ENCODE data around the gene NCAPD3.
"Not testable (repeated sequence)": the region's sequence is repeated elsewhere in the genome, so short reads cannot be mapped to it uniquely, and the experiment has no call there.

Gene NCAPD3, protein sequence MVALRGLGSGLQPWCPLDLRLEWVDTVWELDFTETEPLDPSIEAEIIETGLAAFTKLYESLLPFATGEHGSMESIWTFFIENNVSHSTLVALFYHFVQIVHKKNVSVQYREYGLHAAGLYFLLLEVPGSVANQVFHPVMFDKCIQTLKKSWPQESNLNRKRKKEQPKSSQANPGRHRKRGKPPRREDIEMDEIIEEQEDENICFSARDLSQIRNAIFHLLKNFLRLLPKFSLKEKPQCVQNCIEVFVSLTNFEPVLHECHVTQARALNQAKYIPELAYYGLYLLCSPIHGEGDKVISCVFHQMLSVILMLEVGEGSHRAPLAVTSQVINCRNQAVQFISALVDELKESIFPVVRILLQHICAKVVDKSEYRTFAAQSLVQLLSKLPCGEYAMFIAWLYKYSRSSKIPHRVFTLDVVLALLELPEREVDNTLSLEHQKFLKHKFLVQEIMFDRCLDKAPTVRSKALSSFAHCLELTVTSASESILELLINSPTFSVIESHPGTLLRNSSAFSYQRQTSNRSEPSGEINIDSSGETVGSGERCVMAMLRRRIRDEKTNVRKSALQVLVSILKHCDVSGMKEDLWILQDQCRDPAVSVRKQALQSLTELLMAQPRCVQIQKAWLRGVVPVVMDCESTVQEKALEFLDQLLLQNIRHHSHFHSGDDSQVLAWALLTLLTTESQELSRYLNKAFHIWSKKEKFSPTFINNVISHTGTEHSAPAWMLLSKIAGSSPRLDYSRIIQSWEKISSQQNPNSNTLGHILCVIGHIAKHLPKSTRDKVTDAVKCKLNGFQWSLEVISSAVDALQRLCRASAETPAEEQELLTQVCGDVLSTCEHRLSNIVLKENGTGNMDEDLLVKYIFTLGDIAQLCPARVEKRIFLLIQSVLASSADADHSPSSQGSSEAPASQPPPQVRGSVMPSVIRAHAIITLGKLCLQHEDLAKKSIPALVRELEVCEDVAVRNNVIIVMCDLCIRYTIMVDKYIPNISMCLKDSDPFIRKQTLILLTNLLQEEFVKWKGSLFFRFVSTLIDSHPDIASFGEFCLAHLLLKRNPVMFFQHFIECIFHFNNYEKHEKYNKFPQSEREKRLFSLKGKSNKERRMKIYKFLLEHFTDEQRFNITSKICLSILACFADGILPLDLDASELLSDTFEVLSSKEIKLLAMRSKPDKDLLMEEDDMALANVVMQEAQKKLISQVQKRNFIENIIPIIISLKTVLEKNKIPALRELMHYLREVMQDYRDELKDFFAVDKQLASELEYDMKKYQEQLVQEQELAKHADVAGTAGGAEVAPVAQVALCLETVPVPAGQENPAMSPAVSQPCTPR (N-terminal part only)

DNA sequence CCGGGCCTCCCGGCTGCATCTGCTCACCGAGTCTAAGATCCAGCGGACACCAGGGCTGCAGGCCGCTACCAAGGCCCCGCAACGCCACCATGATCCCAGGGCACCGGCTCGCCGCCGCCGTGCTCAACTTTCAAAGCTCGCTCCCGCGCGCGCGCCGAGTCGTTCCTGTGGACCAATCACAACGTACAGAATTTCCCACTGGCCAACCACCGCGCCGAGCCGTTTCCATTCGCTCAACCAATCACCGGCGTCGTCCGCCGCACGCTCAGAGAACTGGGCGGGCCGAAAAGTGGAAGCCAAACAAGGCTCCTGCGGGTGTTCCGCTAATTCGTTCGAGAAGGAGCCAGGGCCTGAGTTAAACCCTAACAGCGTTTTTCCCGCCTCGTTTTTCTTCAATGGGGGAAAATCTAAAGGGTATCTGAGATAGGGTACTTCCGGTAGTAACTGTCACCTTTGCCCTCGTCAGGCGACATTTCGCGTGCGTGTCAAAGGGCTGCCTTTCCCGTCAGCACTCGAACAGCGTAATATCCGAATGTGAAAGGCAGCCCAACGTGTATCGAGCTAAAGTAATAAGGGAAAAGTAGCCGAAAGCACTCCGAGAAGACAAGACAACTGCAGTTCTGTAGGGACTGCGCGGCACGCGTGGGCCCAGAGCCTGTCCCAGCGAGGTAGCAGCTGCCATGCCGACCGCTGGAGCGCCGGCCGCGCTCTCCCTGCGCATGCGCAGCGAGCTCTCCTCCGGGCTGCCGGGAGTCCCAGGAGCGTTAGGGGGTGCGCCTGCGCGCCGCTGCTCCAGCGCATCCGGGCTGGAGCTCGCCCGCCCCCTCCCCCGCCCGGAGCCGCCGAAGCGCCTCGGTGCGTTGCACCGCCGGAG is at the start of gene NCAPD3, which contains the start of gene VPS26B:
Gene NCAPD3 (minus strand): TSS at position 132 of the 874 bp plus-strand sequence. CDS start 41 bp downstream, at position 91.
Gene VPS26B (plus strand): TSS at position 836 of the 874 bp plus-strand sequence. CDS start 452 bp downstream, outside the sequence.
- peak; percentile 92 to 99 (median 93) for DNase-seq

DNA sequence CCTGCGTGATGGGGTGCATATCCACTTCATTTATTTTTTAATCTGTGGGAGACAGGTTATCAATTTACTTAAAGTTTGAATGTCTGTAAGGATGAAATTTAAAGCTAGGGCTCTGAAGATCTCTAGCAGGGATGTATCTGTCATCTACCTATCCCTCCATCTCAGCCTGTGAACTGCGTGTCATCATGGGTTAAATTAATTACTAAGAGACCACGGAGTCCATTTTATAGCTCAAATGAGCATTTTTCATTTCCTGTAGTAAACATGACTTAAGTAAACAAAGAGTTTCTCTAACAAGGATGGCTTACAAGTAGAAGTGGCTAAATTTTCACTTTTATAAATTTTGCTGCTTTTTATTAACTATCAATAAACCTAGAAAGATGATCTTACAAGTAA is 49.5 kb upstream of the NCAPD3 start:
- DNase-seq, result no peak

DNA sequence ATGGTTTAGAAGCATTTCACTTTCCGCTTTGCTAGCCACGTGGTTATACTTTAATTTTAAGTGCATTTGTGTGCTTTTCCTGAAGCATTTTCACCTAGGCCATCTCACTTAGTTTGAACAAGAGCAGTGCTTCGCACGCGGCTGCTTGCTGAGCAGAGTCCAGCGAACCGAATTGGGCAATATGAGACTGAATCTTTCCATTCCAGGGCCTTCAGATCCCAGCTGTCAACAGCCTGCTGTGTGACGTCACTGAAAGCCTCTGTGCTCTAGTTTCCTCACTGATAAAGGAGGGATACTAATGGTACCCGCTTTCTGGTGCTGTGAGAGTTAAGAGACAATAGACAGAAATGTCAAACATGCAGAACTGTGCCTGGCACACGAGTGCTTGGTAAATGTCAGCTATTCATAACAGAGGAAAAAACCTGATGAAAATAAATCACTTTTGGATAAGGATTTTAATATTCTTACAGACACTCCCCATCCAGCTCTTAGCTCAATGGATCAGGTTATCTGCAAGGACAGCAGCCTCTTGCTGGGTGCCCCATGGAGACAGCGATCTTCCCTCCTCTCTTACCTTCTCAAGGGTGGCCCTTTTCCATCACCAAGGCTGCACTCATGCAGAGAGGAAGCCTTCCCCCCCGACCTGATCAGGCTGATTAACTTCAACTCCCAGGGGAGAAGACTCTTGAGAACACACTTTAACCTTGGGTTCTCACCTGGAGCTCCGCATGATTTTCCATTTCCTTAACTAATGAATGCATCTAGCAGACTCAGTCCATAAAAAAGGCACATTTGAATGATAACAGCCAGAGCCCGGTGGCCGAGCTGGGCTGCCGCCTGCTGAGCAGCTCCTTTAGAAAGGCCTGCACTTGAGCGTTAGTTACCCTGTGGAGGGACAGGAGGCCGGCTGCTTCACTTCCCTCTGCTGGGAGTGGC is 48.9 kb upstream of the NCAPD3 start:
- no peak for DNase-seq

DNA sequence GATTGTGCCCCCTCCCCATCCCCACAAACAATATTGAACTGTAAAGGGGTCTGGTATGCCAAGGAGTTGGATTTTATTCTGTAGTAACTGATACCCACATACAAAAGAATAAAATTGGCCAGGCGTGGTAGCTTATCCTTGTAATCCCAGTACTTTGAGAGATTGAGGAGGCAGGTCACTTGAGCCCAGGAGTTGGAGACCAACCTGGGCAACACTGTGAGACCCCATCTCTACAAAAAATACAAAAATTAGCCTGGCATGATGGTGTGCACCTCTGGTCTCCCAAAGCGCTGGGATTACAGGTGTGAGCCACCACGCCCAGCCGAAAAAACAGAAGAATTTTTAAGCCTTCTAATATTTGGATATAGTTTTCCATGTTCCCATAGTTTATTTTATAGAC is 48.2 kb upstream of the NCAPD3 start:
- no peak for DNase-seq

DNA sequence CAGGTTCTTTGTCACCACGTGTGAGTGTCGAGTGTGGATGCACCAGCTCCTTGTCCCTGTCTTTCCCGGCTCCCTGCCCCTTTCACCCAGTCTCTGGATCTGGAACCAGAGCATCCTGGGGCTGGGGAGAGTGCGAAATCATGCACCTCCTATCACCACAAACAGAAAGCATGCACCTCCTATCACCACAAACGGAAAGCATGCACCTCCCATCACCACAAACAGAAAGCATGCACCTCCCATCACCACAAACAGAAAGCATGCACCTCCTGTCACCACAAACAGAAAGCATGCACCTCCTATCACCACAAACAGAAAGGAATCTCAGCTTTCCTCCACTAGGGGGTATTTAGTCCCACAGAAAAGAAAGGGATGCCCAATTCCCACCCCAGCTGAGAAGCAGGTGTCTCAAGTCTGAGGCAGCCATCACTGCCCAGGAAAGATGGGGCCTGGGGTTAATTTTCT is 46.5 kb upstream of the NCAPD3 start:
- DNase-seq, result peak in 3 of 6 experiments; percentile 21 to 41 (median 35)

DNA sequence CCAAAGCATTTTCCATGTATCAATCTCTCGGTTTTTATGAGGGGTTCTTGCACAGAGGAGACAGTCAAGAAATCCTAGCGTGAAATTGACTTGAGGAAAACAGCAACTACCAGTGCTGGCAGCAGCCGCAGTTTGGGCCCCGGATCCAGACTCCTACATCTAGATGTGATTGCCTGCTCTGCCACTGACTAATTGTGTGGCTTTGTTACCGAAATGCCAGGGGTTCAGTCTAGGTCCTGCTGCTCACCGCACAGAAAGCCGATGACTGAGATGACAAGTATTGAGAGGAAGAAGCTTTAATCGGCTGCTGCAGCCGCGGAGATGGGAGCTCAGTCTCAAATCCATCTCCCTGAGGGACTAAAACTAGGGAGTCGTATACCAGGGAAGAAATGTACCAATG is 44.2 kb upstream of the NCAPD3 start:
- DNase-seq, result no peak

DNA sequence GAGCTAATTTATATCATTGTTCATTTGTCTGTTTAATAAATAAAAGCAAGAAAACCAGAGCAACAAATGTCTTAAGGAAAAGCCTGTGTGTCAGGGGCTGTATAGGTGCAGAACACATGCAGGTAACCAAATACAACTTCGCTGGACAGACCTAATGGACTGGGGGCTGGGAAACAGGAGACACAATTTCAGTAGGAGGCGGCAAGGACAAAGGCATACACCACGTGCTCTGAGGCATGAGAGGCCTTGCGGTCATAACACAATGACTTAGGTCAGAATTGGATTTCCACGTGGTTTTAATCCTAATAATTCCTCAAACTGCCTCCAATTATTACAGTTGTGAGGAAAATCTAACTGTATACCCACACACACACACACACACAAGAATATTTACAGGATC is 43.7 kb upstream of the NCAPD3 start:
- DNase-seq, result no peak

DNA sequence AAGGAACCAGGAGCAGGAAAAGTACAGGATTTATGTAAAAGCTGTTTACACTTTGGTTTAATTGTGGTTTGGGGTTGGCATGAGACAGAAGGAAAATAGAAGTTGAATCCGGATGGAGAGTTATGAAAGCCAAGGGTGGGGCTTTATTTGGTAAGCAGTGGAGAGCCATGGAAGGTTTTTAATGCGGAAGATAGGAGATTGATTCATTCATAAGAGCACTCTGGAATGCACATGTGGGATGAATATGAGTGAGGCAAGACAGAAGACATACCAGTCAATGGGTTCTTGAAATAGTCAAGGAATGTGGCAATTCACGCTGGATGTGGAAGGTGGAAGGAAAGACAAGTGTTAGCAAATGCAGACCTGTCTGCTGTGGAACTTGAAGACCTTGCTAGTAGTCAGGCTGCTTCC is 43.1 kb upstream of the NCAPD3 start:
- no peak for DNase-seq

DNA sequence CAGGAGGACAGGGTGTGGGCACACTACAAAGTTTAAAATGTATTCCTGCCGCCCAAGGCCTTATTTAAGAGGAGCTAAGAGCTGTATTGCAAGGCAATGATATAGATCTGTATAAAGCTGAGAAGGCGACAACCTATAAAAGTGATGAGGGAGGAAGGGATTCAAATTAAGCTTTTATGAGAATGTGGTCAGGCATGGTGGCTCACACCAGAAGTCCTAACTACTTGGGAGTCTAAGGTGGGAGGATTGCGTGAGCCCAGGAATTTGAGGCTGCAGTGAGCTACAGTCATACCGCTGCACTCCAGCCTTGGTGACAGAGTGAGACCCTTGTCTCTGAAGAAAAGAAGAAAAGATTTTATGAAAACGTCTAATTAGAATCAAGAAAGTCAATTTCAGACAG is 42.7 kb upstream of the NCAPD3 start:
- DNase-seq, result no peak

DNA sequence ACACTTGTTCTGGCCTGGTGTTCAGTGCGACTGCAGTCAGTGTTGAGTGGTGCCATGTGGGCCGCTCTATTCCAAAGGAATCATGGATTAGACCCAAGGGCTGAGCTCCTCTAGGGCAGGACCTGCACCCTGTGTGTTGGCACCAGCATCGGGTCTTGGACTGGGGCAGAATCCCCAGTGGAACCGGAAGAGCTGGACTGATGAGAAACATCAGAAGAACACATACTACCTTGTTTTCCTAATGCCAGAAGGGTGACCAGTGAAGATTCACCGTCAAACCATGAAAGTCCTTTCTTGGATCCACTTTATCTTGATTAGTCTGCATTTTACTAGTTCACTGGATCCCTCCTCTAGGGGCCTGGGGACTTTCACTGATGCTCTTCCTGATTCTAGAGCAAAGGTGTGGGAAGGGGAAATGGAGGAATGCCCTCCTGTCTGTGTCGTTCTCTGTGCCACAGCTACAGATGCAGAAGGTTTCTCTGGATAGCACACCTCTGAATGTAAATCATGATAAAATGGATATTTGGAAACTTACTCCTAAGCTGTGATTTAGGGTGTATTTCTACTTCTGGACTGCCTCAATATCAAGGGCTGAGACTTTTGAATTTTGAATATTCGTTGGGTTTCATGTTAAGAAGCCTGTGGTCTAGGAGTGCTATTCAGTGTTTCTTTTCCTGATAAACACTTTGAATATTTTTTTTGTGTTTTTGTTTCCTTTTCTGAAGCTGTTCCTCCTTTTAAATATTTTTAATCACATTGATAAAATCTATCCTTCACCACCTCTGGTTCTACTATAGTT is 41.4 kb upstream of the NCAPD3 start:
- DNase-seq, result no peak

DNA sequence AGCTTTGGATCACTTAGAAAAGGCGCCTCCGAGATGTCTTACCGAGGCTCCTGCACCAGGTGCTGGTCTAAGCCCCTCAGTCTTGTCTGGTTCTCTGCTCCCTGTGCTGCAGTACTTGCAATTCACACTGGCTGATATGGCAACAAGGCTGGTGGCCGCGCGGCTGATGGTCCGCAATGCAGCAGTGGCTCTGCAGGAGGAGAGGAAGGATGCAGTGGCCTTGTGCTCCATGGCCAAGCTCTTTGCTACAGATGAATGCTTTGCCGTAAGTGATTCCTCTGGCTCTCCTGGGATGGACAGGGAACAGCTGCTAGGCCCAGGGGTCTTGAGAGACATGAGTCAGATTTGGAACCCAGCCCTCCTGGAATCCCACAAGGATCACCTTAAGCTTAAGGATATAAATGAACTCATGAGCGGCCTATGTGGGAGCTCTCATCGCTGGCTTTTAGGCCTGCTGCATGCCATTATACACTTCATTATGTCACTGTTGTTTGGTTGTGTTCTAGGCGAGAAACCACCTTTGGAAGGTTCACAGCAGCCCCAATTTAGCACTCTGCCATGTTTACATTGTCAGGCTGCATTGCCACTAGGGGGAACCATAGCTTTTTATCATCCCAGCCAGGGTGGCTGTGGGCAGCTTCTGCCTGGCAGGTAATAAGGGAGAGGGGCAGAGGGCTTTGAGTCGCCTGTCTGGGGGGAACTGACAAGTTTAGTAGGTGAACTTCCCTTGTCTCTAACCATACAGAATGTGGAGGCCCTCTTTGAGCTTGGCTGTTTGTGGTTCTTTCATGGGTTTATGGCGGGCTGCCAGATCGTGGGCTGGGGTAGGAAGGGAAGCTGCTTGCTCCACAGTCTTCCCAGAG is 38.1 kb upstream of the NCAPD3 start:
- peak in 5 of 6 experiments; percentile 8 to 47 (median 13) for DNase-seq

DNA sequence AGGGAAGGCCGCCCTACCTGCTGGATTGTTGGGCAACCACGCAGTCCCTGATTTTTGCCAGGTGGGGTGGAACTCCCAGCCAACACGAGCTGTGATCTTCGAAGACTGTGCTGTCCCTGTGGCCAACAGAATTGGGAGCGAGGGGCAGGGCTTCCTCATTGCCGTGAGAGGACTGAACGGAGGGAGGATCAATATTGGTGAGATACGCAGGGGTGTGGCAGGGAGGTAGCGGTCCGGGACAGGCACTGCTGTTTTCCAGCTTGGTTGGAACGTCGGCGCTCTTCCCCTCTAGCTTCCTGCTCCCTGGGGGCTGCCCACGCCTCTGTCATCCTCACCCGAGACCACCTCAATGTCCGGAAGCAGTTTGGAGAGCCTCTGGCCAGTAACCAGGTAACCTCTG is 37.2 kb upstream of the NCAPD3 start:
- DNase-seq, result no peak

DNA sequence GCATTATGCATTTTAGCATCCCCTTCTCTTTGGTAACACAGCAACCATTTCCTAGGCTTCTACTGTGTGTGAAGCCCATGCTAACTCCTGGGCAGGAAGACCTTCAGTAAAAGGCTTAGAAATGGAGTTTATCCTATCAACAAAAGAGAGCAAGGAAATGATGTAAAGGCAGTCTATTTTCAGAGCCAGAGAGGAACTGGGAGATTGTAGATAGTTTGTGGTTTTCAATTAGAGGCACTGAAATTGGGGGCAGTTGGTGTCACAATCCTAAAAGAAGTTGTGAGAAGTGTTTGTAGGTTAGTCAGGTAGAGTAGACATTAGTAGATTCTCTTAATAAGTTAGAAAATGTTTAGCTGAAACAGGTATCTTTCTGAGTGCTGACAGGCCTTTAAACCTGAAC is 36.7 kb upstream of the NCAPD3 start:
- DNase-seq, result no peak

DNA sequence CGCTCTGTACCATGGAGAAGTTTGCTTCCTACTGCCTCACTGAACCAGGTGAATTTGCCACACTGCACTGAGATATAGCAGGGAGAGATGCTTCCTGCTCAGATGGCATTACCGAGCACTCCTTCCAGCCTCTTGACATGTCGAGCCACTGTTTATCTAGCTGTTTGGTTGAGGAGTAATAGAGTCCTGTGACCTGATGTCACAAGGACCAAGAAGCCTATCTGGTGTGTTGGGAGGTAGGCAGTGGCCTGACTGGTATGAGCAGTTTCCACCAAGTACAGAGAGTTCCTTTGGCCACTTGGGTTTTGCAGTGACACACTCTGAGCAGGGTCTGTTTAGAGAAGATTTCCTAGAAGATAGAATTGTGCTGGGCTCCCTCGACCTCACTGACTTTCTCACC is 34.8 kb upstream of the NCAPD3 start:
- DNase-seq, result no peak

DNA sequence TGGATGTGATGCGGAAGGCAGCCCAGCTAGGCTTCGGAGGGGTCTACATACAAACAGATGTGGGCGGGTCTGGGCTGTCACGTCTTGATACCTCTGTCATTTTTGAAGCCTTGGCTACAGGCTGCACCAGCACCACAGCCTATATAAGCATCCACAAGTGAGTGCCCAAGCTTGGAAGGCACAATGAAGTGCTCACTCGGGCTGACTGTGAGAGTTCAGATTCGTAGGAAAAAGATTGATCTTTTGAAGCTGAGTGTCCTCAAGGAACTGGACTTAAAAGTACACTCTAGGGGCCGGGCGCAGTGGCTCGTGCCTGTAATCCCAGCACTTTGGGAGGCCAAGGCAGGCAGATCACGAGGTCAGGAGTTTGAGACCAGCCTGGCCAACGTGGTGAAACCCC is 33.3 kb upstream of the NCAPD3 start:
- DNase-seq, result no peak

DNA sequence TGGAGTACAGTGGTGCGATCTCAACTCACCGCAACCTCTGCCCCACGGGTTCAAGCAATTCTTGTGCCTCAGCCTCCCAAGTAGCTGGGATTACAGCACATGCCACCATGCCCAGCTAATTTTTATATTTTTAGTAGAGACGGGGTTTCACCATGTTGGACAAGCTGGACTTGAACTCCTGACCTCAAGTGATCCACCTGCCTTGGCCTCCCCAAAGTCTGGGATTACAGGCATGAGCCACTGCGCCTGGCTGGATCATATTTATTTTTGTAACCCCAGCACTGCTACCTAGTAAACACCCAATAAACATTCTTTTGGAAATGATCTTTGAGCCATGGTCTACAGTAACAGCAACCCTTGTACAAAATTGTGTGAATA is 31.4 kb upstream of the NCAPD3 start:
- DNase-seq, result not testable (repeated sequence)

DNA sequence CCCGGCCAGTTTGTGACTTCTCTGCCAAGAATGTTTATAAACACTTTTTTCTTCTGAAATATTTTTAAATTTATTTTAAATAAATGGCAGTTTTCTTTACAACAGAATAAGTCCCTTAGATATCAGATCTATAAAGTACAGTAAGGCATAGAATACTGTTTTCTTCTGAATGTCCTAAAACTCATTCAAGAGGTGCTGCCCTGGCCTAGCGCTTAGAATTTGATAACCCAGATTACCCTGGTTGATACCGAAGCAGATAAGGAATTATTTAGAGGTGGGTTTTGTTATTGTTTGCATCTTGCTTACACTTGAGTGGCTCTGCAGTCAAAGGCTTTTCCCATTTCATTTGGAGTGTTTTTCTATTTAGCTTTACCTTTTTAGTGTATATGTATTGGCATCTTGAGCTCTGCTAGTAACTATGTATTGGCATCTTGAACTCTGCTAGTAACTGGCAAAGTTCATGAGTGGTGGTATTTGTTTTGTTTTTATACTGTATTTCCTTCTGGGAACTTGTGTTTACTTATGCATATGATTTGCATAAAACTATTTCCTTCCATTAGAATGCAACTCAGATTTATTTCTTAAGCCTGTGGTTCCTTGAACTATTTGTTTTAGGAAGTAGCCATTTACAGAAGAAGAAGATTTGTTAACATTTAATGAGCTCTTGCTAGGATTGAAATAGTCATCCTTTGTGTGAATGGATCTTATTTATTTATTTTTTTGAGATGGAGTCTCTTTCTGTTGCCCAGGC is 30.8 kb upstream of the NCAPD3 start:
- DNase-seq, result no peak

All from stimulated activated naive CD4-positive, alpha-beta T cell (primary cell).